Right lobe of liver (tissue), 4 donors: Measurements from ENCODE around the gene KCND3.

ENCODE experiments used
- CTCF ChIP-seq, 4 donors: fragments of 200-600 bp in 3 of 4; fragments of 450-650 bp in 1 of 4; IDR thresholded peaks; one replicate each; pipeline versions ENCODE4 v1.5.1 to v1.8.0; 2016 to 2022; ENCODE audit warnings: antibody characterized with exemption in 4 of 4, mild to moderate bottlenecking in 2 of 4
- POLR2A ChIP-seq: fragments of 450-650 bp; IDR thresholded peaks from one replicate; pipeline ENCODE4 v1.6.1; 2017; ENCODE audit warnings: antibody characterized with exemption, mild to moderate bottlenecking
- donor health status: DM: no; HTN: no; CAD: no.
- donor health status: DM: no; HTN: no; CAD: no.
- donor health status: DM: no; HTN: yes; CAD: no.

GRCh38 chr1:112034277-112034676, 44.8 kb upstream of the KCND3 start:
- no peak for TF ChIP-seq CTCF (IDR thresholded peaks at IDR 0.05)
- no peak for TF ChIP-seq POLR2A
